GM12865 (cell line): ENCODE data around the gene ZNF440.
A peak's percentile ranks its signal among the peaks of the same experiment; 100 is the strongest.
"Not testable (repeated sequence)": the region's sequence is repeated elsewhere in the genome, so short reads cannot be mapped to it uniquely, and the experiment has no call there.

ENCODE experiments used
- DNase-seq: peaks from one replicate; pipeline ENCODE4 v3.0.0; 2010; ENCODE audit warnings: low read depth
- H3K4me3 ChIP-seq: 2 replicates; pipeline ENCODE4 v1.5.1; 2011; ENCODE audit warnings: mild to moderate bottlenecking, low read depth, low read length, control low read depth
- CTCF ChIP-seq: IDR thresholded peaks from 2 replicates; pipeline ENCODE4 v1.5.1; 2011; ENCODE audit warnings: low read length, control low read depth, low read depth, inconsistent platforms; ENCODE audit not compliant: insufficient read depth; ENCODE audit errors: missing control alignments

Gene ZNF440

GRCh38 chr19:11798391-11799330 is 15.4 kb upstream of the ZNF440 start, which contains the start of gene ZNF491:
ZNF491 (plus strand) TSS chr19:11798523; CDS start chr19:11805954, 7,431 bp downstream.
- TF ChIP-seq CTCF = peak; percentile 8
- peak within 1 kb of the TSS; percentile 56 for H3K4me3 ChIP-seq
- peak; percentile 84 for DNase-seq

GRCh38 chr19:11806354-11807098 is 7.5 kb upstream of the ZNF440 start:
- H3K4me3 ChIP-seq = no peak overlapping the region
- DNase-seq = no peak
- TF ChIP-seq CTCF = no peak

GRCh38 chr19:11807099-11807380 is 7.0 kb upstream of the ZNF440 start:
- TF ChIP-seq CTCF = no peak
- no peak for DNase-seq
- H3K4me3 ChIP-seq = no peak overlapping the region

GRCh38 chr19:11813703-11814028 is 407 bp upstream of the ZNF440 start:
- DNase-seq = no peak
- no peak for TF ChIP-seq CTCF
- H3K4me3 ChIP-seq = peak overlapping the region; percentile 85

GRCh38 chr19:11814700-11815035 is 595 bp downstream of the ZNF440 start:
- DNase-seq = peak; percentile 24
- TF ChIP-seq CTCF = no peak
- peak overlapping the region; percentile 85 for H3K4me3 ChIP-seq

GRCh38 chr19:11821474-11822109 is 7.5 kb downstream of the ZNF440 start:
- H3K4me3 ChIP-seq = no peak overlapping the region
- DNase-seq = no peak
- TF ChIP-seq CTCF = no peak

- not testable (repeated sequence) for H3K4me3 ChIP-seq, DNase-seq
Measured at GRCh38 chr19:11828957-11829876, 15.1 kb downstream of the ZNF440 start.
